C4-2B (cell line): Measurements from ENCODE around the gene CYSTM1.

Experiments
- H3K27ac ChIP-seq: fragments of 450-650 bp; 2 replicates; pipeline ENCODE4 v1.5.1; 2017
- ZFX ChIP-seq: fragments of 450-650 bp; IDR thresholded peaks from 2 replicates; pipeline ENCODE4 v1.6.1; 2017
- TF ChIP-seq, protein P1 (sequence below): fragments of 450-650 bp; conservative IDR thresholded peaks from 2 replicates; pipeline ENCODE4 v1.5.1; 2017; ENCODE audit warnings: mild to moderate bottlenecking

The CYSTM1 gene

GRCh38 chr5:140216478-140217074, 41.6 kb downstream of the CYSTM1 start:
- TF ChIP-seq, protein P1, sequence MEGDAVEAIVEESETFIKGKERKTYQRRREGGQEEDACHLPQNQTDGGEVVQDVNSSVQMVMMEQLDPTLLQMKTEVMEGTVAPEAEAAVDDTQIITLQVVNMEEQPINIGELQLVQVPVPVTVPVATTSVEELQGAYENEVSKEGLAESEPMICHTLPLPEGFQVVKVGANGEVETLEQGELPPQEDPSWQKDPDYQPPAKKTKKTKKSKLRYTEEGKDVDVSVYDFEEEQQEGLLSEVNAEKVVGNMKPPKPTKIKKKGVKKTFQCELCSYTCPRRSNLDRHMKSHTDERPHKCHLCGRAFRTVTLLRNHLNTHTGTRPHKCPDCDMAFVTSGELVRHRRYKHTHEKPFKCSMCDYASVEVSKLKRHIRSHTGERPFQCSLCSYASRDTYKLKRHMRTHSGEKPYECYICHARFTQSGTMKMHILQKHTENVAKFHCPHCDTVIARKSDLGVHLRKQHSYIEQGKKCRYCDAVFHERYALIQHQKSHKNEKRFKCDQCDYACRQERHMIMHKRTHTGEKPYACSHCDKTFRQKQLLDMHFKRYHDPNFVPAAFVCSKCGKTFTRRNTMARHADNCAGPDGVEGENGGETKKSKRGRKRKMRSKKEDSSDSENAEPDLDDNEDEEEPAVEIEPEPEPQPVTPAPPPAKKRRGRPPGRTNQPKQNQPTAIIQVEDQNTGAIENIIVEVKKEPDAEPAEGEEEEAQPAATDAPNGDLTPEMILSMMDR, result no peak
- no peak for TF ChIP-seq ZFX
- H3K27ac ChIP-seq, result no peak overlapping the region

DNA sequence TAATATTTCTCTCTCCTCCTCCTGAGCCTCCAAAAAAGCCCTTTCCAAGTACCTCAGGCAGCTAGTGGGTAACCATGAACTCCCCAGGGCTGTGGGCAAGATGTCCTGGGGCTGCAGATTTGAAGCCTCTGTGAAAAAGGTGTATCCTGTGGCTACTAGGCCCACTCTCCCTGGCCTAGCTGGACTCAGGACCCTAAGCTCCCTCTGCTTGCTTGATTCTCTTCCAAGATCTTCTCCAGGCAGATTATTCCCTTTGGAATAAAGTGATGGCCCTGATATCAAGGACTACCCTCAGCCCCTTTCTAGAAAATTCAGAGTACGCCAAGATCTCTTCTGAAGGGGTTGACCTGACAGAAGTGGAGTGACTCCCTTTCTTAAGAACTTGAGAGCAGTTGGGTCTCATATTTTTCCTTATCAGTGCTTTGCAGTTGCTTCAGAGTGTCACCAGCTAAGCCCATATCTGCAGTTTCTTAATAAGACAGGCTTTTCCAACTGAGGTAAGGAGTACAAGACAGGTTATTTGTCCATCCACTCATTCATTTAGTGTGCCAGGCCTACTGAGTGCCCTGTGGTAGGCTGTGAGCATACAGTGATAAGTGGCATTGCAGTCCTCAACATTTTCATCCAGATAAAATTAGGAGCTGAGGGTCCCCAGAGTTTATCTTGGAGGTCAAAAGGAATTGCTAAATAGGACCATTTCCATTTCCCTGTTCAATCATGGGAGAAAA, 42.5 kb downstream of the CYSTM1 start:
- H3K27ac ChIP-seq, result no peak overlapping the region
- TF ChIP-seq ZFX, result no peak
- TF ChIP-seq, protein P1, result no peak

GRCh38 chr5:140219068-140219991, 44.3 kb downstream of the CYSTM1 start:
- TF ChIP-seq ZFX, result no peak
- TF ChIP-seq, protein P1, result no peak
- H3K27ac ChIP-seq, result no peak overlapping the region

GRCh38 chr5:140220032-140220697, 45.2 kb downstream of the CYSTM1 start:
- TF ChIP-seq, protein P1, result no peak
- no peak for TF ChIP-seq ZFX
- no peak overlapping the region for H3K27ac ChIP-seq

- TF ChIP-seq ZFX, result no peak
- TF ChIP-seq, protein P1, result no peak
- H3K27ac ChIP-seq, result no peak overlapping the region
Observed at GRCh38 chr5:140220698-140221064, 45.7 kb downstream of the CYSTM1 start.

DNA sequence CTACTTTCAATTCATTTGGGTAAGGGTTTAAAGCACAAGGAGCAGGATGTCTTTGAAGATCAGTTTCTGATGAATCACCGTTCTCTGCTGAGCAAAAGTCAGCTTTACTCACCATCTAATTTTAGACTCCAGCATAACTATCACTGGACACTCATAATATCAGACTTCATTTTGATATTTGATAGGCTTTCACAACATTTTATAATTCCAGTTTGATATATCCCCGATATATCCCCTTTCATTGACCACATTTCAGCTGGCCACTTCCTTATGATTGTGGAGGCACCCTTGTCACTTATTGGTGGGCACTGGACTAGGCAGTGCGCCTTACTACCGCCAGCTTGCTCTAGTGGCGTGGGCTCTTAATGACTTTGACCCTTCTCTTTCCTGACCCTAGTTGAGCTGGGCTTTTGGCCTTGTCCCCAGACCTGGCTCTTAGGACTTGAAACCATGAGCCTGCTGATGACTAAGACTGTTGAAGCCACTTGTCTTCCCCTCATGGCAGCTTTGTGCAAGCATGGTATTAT, 46.8 kb downstream of the CYSTM1 start:
- no peak for TF ChIP-seq ZFX
- TF ChIP-seq, protein P1, result no peak

More for the DNA sequence above, 46.8 kb downstream of the CYSTM1 start:
- no peak overlapping the region for H3K27ac ChIP-seq
